Keratinocyte (primary cell): ENCODE measurements around the gene KSR1. TPM values are rescaled to one million over a fixed set of nuclear protein-coding genes. Genes with fewer than 3 reads are reported as not detected.

Experiments
- DNase-seq: peaks from one replicate; pipeline ENCODE4 v3.0.0-alpha.2; 2011; ENCODE audit warnings: low read depth, missing footprints, low spot score
- FAIRE-seq: peaks from 2 replicates; lab custom pipeline; 2011; peaks lifted over from hg19 to GRCh38; lab: Jason Lieb, UNC
- H2AFZ ChIP-seq: 2 replicates; pipeline ENCODE4 v1.6.0; 2012; ENCODE audit warnings: low read length, control low read depth, inconsistent platforms; ENCODE audit not compliant: control insufficient read depth
- H3K27ac ChIP-seq: 2 replicates; pipeline ENCODE4 v1.5.1; 2011; ENCODE audit warnings: low read length; ENCODE audit not compliant: control insufficient read depth, insufficient read depth
- H3K27me3 ChIP-seq: 3 replicates; pipeline ENCODE4 v1.6.0; 2011; ENCODE audit warnings: low read length; ENCODE audit not compliant: control insufficient read depth, insufficient read depth; ENCODE audit errors: extremely low read depth
- H3K36me3 ChIP-seq, 2 experiments: 2 replicates in 1 of 2; 3 replicates in 1 of 2; pipeline ENCODE4 v1.5.1; 2011; ENCODE audit warnings: low read length in 2 of 2, mild to moderate bottlenecking in 1 of 2; ENCODE audit not compliant: control insufficient read depth in 2 of 2, insufficient read depth in 2 of 2; ENCODE audit errors: extremely low read depth in 1 of 2
- H3K4me1 ChIP-seq: 3 replicates; pipeline ENCODE4 v1.5.1; 2011; ENCODE audit warnings: low read length; ENCODE audit not compliant: control insufficient read depth, insufficient read depth; ENCODE audit errors: extremely low read depth
- H3K4me2 ChIP-seq: 3 replicates; pipeline ENCODE4 v1.6.0; 2011; ENCODE audit warnings: low read depth, low read length; ENCODE audit not compliant: control insufficient read depth, insufficient read depth; ENCODE audit errors: extremely low read depth
- H3K4me3 ChIP-seq, 3 experiments: fragments of 200-600 bp in 1 of 3; sonication (generic) in 1 of 3; 2 replicates in 2 of 3; 3 replicates in 1 of 3; pipeline ENCODE4 v1.5.1; 2011 to 2016; ENCODE audit warnings: low read length in 3 of 3, mild to moderate bottlenecking in 3 of 3, control low read depth in 2 of 3, inconsistent platforms in 1 of 3, low read depth in 1 of 3, mixed read lengths in 1 of 3, mixed run types in 1 of 3, moderate library complexity in 1 of 3; ENCODE audit not compliant: control insufficient read depth in 2 of 3, insufficient read depth in 2 of 3; ENCODE audit errors: extremely low read depth in 1 of 3
- H3K79me2 ChIP-seq: 2 replicates; pipeline ENCODE4 v1.6.0; 2012; ENCODE audit warnings: low read length; ENCODE audit not compliant: control insufficient read depth, insufficient read depth
- H3K9ac ChIP-seq: 3 replicates; pipeline ENCODE4 v1.6.0; 2011; ENCODE audit warnings: low read length; ENCODE audit not compliant: control insufficient read depth, insufficient read depth; ENCODE audit errors: extremely low read depth
- H3K9me1 ChIP-seq: 3 replicates; pipeline ENCODE4 v1.6.0; 2011; ENCODE audit warnings: low read length; ENCODE audit not compliant: control insufficient read depth, insufficient read depth; ENCODE audit errors: extremely low read depth
- H3K9me3 ChIP-seq: 2 replicates; pipeline ENCODE4 v1.5.1; 2012; ENCODE audit warnings: low read depth, low read length; ENCODE audit not compliant: control insufficient read depth
- H4K20me1 ChIP-seq: 3 replicates; pipeline ENCODE4 v1.6.0; 2011; ENCODE audit warnings: low read length; ENCODE audit not compliant: control insufficient read depth, insufficient read depth; ENCODE audit errors: extremely low read depth
- CTCF ChIP-seq, 3 experiments: IDR thresholded peaks in 1 of 3; conservative IDR thresholded peaks in 1 of 3; optimal IDR thresholded peaks in 1 of 3; 2 replicates in 2 of 3; 3 replicates in 1 of 3; pipeline versions ENCODE3 to v1.5.1; 2011; ENCODE audit warnings: low read length in 3 of 3, mild to moderate bottlenecking in 3 of 3, moderate library complexity in 2 of 3, control low read depth in 1 of 3, inconsistent platforms in 1 of 3; ENCODE audit not compliant: insufficient read depth in 2 of 3; ENCODE audit errors: extremely low read depth in 1 of 3
- EZH2 ChIP-seq: IDR thresholded peaks from one replicate; pipeline ENCODE4 v1.6.1; 2012; ENCODE audit warnings: inconsistent platforms, mild to moderate bottlenecking, low read length, moderate library complexity
- dilution Hi-C: fragments of 300-500 bp; cut with MboI; formaldehyde crosslinking; loops from one replicate; pipeline ENCODE4 v1.7.0; 2020; ENCODE audit warnings: low sequenced_read_pairs; ENCODE audit not compliant: extremely low pct_ligation_motif_present
- polyA plus RNA-seq, 5 experiments: library from polyadenylated mRNA; depleted of rRNA in 3 of 5; stranded (reverse) in 3 of 5; stranded (forward) in 1 of 5; unstranded in 1 of 5; fragments of >200 nt; gene quantifications; 1 replicate in 1 of 5; 2 replicates in 3 of 5; 3 replicates in 1 of 5; pipeline versions ENCODE4 v1.2.1 to v1.2.3, GENCODE V29; 2011 to 2012; ENCODE audit warnings: missing spikeins in 2 of 5, low read depth in 1 of 5, low replicate concordance in 1 of 5

The KSR1 gene
- polyA plus RNA-seq, 1 donor (not counting 4 experiments of a cell fraction or from before 2014, with no cell fraction given) = 1.3 TPM

GRCh38 chr17:27417596-27418365 lies 38.5 kb upstream of the KSR1 start:
- Histone ChIP-seq H3K27me3 (no peaks in the 10 kb centered on the region), H3K4me3 (no peak overlapping the region), H3K4me2 (no peak overlapping the region), H3K9ac (no peak overlapping the region), H2AFZ (no peak overlapping the region), H4K20me1 (no peaks in the 10 kb centered on the region), H3K4me1 (no peaks in the 10 kb centered on the region), H3K36me3 (no peaks in the 10 kb centered on the region), H3K9me1 (no peaks in the 10 kb centered on the region), H3K27ac (no peak overlapping the region), H3K79me2 (no peaks in the 10 kb centered on the region), H3K9me3 (no peaks in the 10 kb centered on the region)
- dilution Hi-C loops = no loop called here
- TF ChIP-seq CTCF (optimal IDR thresholded peaks at IDR 0.05 in 1 of 3, IDR thresholded peaks at IDR 0.05 in 1 of 3, conservative IDR thresholded peaks at IDR 0.05 in 1 of 3; ENCODE audit: extremely low read depth in 1 of 3, insufficient read depth in 2 of 3, low read length in 3 of 3) (no peak), EZH2 (no peak)
- FAIRE-seq (no peak), DNase-seq (no peak)

GRCh38 chr17:27418366-27418615 lies 38.0 kb upstream of the KSR1 start:
- FAIRE-seq = no peak
- no peak overlapping the region for H3K4me3 ChIP-seq

More at GRCh38 chr17:27418366-27418615, 38.0 kb upstream of the KSR1 start:
- Histone ChIP-seq H3K27ac (no peak overlapping the region), H3K4me2 (no peak overlapping the region), H3K9me1 (no peaks in the 10 kb centered on the region), H3K27me3 (no peaks in the 10 kb centered on the region), H3K79me2 (no peaks in the 10 kb centered on the region), H4K20me1 (no peaks in the 10 kb centered on the region), H3K9me3 (no peaks in the 10 kb centered on the region), H3K9ac (no peak overlapping the region), H3K36me3 (no peaks in the 10 kb centered on the region), H3K4me1 (no peaks in the 10 kb centered on the region), H2AFZ (no peak overlapping the region)
- no peak for TF ChIP-seq EZH2
- TF ChIP-seq CTCF (optimal IDR thresholded peaks at IDR 0.05 in 1 of 3, IDR thresholded peaks at IDR 0.05 in 1 of 3, conservative IDR thresholded peaks at IDR 0.05 in 1 of 3; ENCODE audit: extremely low read depth in 1 of 3, insufficient read depth in 2 of 3, low read length in 3 of 3) = no peak
- no peak for DNase-seq
- dilution Hi-C loops = no loop called here
